ENCODE measurements around the gene SNTG2.
"Not testable (repeated sequence)": the region's sequence is repeated elsewhere in the genome, so short reads cannot be mapped to it uniquely, and the experiment has no call there.

Gene SNTG2

GRCh38 chr2:1341404-1342120 lies 390.9 kb downstream of the SNTG2 start:
- DNase-seq = no peak

- DNase-seq = no peak
These were observed 398.1 kb downstream of the SNTG2 start for GRCh38 chr2:1348789-1349188.

- no peak for DNase-seq
These were observed 399.5 kb downstream of the SNTG2 start for GRCh38 chr2:1350111-1350510.

- DNase-seq = no peak
These were observed 402.5 kb downstream of the SNTG2 start for GRCh38 chr2:1353124-1353523.

GRCh38 chr2:1353543-1353942 lies 402.9 kb downstream of the SNTG2 start:
- no peak for DNase-seq

GRCh38 chr2:1360144-1360543 lies 409.5 kb downstream of the SNTG2 start:
- DNase-seq = no peak

- no peak for DNase-seq
These were observed 410.1 kb downstream of the SNTG2 start for GRCh38 chr2:1360557-1361250.

GRCh38 chr2:1363367-1363766 lies 412.7 kb downstream of the SNTG2 start:
- no peak for DNase-seq

- peak; percentile 5 for DNase-seq
These were observed 416.0 kb downstream of the SNTG2 start for GRCh38 chr2:1366546-1367134.

GRCh38 chr2:1367601-1368000 lies 417.0 kb downstream of the SNTG2 start:
- no peak for DNase-seq

- no peak for DNase-seq
These were observed 419.3 kb downstream of the SNTG2 start for GRCh38 chr2:1369905-1370304.

GRCh38 chr2:1370461-1370860 lies 419.8 kb downstream of the SNTG2 start:
- no peak for DNase-seq

- DNase-seq = no peak
These were observed 420.4 kb downstream of the SNTG2 start for GRCh38 chr2:1371082-1371481.

- no peak for DNase-seq
These were observed 423.2 kb downstream of the SNTG2 start for GRCh38 chr2:1373830-1374229.

GRCh38 chr2:1374287-1374686 lies 423.6 kb downstream of the SNTG2 start:
- no peak for DNase-seq

- no peak for DNase-seq
These were observed 425.1 kb downstream of the SNTG2 start for GRCh38 chr2:1375794-1376193.

- no peak for DNase-seq
These were observed 426.8 kb downstream of the SNTG2 start for GRCh38 chr2:1377473-1377872.

- no peak for DNase-seq
These were observed 428.0 kb downstream of the SNTG2 start for GRCh38 chr2:1378456-1379150.

- no peak for DNase-seq
These were observed 431.0 kb downstream of the SNTG2 start for GRCh38 chr2:1381644-1382043.

- not testable (repeated sequence) for DNase-seq
These were observed 437.5 kb downstream of the SNTG2 start for GRCh38 chr2:1387954-1388725.

- not testable (repeated sequence) for DNase-seq
These were observed 439.5 kb downstream of the SNTG2 start for GRCh38 chr2:1390118-1390517.

GRCh38 chr2:1393321-1393720 lies 442.7 kb downstream of the SNTG2 start:
- DNase-seq = no peak

Data from NCI-H146 (cell line).